Esophagus mucosa (tissue), 1 donor: Measurements from ENCODE around the gene TUBA4B. TPM values are rescaled to one million over a fixed set of nuclear protein-coding genes. Genes with fewer than 3 reads are reported as not detected.
"Not testable (repeated sequence)": the region's sequence is repeated elsewhere in the genome, so short reads cannot be mapped to it uniquely, and the experiment has no call there.

Source experiments
- ATAC-seq: fragments of 200-7000 bp; cut with Tn5 transposase; one replicate; pipeline ENCODE4 v1.9.1; 2020
- total RNA-seq: library from RNA; stranded (reverse); gene quantifications from one replicate; pipeline ENCODE4 v1.2.4, GENCODE V29; 2023
- donor health status: DM: yes; HTN: yes; CAD: no.

The TUBA4B gene
- total RNA-seq, 1 donor from 2014 or later, result not detected

DNA sequence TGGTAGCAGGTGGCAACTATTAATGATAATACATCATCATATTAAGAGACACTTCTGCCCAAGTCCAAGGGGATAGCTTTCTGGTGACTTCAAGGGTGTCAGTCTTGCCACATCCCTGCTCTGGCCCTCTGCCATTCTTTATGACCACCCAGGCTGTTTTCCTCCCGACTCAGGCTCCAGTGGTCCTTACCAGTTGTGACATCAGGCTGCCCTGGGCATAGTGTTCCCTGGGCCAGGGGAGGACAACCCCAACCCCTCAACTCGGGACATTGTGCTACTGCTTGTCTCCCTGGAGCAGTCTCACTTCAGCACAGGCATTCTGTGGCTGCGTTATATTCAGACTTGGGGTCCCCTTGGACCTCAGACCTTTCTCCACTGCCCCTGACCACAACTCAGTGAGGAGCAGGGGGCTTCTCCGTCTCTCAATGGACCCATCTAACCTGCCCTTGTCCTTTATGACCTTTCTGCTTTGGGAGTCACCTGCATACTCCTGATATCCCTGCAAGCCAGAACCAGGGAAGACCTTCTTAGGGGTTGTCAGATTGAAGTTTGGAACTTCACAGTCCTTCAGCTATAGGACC, 39.0 kb downstream of the TUBA4B start:
- ATAC-seq, result no peak

- ATAC-seq, result no peak
Measured at GRCh38 chr2:219292616-219293015, 39.6 kb downstream of the TUBA4B start.

DNA sequence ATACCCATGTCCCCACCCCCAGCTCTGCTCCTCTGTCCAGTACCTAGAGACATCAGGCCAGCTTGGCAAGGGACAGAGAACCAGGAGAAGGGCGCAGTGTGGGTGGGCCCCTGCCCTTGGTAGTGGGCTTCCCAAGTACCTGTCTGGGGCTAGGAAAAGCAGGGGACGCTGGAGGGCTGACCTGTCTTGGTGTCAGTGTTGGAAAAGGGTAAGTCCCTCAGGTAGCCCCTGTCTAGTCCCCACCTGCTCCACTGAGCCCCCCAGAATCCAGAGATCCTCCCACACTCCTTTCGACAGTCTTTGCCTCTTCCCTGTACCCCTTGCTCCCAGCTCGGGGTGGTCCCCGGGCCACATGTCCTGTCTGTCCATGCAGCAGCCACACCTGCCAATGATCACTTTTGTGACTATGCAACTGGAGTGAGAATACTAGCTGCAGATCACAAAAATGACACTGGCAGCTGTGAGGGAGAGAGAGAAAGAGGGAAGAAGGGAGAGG, 40.7 kb downstream of the TUBA4B start:
- ATAC-seq, result no peak

GRCh38 chr2:219294356-219295351, 41.6 kb downstream of the TUBA4B start:
- peak; percentile 89 for ATAC-seq

DNA sequence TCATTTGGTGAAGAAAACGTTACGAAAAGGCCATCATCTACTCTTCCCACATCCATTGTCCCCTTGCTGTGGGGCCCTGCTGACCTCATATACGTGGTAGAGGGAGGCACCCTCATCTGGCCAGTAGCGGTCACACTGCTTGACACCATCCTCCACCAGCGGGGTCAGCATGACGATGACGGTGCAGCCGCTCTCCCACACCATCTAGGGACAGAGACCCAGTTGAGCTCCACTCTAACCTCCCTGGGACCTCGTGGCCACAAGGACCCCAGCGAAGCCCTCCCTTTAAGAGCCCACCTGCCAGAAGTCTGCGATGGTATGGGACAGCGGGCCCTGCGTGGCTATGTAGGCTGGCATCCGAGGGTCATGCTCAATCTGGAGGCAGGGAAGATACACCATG, 43.1 kb downstream of the TUBA4B start:
- ATAC-seq, result no peak

GRCh38 chr2:219296631-219297391, 43.8 kb downstream of the TUBA4B start:
- ATAC-seq, result no peak

- no peak for ATAC-seq
Measured at GRCh38 chr2:219297766-219298456, 44.9 kb downstream of the TUBA4B start.

DNA sequence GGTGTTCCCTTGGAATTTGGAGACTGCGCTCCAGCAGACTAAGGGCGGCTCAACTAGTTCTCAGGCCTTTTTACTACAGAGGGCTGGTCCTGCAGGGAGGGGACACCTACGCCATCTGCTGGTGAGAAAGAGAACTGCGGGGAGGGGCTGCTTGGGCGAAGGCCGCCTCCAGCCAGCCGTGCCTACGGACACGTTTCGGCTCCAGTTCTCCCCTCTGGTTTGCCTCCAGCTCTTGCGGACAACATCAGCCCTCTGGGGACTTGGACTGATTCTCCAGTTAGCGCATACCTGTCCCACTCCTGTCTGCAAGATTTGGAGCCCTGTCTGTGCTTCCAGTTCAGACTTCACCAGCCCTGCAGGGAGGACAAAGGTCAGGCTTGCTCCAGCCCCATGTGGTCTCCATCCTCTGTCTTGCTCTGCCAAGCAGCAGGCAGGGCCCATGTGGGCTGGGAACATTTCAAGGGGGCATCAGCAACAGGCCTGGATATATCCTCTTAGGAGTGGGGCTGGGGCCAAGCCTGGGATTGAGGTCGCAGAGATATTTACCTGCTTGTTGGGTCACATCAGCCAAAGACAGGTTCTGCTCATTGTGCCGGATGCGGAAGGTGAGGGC, 45.8 kb downstream of the TUBA4B start:
- ATAC-seq, result peak; percentile 81

DNA sequence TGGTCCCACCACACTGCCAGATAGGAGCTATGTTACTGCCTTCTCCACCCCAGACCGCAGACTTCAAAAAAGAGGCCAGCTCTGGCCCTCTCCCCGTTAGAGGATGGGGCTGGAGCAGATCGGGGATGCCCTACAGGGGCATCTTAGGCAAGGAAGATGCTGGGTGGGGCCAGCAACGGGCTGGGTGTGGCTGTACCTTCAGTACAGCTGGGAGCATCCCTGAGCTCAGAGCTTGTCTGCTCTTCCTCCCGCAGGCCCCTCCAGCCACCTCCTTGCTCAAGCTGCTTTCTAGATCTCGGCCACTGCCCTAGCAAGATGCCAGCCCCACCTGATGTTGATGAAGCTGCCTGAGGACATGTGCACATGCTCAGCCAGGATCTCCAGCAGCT, 46.3 kb downstream of the TUBA4B start:
- ATAC-seq, result no peak

DNA sequence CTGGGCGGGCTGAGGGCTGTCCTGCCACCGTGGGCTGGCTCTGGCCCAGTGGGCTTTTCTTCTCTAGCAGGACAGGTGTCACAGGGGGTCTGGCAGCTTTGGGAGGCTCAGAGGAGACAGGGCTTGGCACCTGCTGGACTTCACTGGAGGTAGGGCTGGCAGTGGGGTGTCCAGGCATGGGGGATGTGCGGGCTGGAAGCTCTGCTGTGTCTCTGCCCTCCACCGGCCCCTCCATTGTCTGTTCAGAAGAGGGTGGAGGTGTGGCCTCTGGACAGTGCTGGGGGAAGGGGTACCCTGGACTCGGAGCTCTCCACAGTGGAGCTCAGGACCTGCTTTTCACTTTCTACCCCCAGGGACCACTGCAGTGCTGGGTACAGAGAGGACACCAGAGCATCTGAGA, 47.0 kb downstream of the TUBA4B start:
- ATAC-seq, result no peak

DNA sequence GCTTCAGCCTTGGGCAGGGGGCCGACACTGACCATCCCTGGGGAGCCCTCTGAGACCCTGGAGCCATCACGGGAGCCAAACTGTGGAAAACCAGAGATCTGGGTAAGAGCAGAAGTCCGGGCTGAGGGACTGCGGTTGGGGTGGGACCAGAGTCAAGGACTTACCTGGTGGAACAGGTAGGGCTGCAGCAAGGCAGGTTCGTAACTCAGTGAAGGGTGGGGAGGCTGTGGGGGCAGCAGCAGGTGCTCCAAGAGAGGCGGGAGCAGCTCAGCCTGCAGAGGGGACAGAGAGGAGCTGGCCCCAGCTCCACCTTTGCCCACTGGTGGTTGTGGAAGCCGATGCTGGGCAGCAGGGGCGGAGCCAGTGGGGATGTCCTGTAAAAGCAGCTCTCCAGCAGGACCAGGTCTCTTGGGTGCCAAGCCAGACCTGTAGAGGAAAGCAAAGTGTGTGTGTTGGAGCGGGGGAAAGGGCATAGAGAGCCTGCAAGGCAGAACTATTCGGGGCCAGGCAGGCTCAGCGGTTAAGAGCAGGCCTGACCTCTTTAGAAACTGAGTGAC, 49.4 kb downstream of the TUBA4B start:
- no peak for ATAC-seq

- ATAC-seq, result no peak
Measured at GRCh38 chr2:219304223-219304622, 51.2 kb downstream of the TUBA4B start.

DNA sequence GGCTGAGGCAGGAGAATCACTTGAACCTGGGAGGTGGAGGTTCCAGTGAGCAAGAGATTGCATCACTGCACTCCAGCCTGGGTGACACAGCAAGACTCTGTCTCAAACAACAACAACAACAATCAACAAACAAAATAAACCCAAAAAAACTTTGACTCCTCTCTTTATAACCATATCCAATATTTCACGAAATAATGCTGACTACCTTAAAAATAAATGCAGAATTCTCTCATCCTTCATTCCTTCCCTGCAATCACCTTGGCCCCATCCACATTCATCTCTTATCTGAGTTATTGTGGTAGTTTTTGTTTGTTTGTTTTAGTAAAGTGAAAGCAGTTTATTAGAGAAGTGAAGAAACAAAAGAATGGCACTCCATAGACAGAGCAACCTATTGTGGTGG, 53.0 kb downstream of the TUBA4B start:
- ATAC-seq, result no peak

DNA sequence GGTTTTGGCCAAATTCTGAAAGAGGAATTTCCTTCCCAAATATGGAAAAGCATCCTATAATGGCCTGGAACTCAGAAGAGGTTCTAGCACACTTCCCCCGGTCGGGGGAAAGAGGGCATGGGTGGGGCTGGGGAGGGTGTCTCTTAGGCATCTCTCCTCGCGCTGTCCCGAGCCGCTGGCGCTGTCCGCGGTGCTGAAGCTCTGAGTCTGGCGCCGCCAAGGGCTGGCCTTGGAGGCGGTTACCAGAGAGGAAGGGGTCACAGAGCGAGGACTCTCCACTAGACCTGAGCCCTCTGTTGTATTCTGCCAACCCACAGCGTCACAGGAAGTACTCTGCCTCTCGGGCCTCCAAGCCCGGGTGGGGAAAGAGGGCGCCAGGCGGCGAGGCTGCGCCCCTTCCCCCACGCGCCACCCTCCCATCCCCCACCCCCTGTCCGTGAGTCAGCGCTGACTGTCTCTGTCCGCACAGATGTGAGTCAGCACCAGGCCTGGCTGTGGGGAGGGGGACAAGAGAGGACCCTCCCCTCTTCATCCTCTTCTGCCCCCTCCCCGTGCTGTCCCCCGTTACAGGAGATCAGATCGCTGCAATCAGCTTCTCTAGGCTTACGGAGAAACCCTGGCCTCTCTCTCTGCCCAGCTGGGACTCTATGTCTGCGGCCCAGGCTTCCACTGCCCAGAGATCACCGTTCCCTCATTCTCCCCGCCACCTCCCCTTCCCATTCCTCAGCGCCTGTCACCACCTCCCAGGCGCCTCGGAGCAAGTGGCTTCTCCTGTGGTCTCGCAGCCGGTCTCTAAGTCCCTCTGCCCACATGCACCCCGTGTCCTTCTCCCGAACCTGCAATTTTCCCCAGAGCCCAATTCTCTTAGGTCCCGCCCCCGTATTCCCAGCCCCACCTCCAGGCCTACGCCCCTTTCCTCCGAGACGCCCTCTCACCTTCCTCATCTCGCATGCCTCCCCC, 55.4 kb downstream of the TUBA4B start:
- ATAC-seq, result peak; percentile 70

DNA sequence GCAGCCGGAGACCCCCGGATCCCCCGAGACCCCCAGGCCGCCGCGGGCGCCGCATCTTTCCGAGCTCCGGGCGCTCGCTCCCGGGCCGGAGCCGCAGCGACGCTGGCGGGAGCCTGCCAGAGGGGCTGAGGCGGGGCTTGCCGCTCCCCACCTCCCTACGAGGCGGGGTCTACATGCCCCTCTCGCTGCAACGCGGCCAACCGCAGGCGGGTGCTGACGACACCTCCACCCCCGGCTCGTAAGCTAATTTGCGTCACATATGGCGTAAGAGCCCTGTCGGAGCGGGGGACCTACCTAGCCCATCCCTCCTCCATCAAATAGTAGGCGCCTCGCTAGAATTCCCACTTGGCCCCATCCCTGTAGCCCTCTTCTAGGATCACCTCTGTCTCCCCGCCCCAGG, 56.2 kb downstream of the TUBA4B start, which contains the start of gene PTPRN:
TSS of gene PTPRN (minus strand) at position 124 of the 400 bp plus-strand sequence. CDS start at position 55, 69 bp downstream.
- no peak for ATAC-seq

DNA sequence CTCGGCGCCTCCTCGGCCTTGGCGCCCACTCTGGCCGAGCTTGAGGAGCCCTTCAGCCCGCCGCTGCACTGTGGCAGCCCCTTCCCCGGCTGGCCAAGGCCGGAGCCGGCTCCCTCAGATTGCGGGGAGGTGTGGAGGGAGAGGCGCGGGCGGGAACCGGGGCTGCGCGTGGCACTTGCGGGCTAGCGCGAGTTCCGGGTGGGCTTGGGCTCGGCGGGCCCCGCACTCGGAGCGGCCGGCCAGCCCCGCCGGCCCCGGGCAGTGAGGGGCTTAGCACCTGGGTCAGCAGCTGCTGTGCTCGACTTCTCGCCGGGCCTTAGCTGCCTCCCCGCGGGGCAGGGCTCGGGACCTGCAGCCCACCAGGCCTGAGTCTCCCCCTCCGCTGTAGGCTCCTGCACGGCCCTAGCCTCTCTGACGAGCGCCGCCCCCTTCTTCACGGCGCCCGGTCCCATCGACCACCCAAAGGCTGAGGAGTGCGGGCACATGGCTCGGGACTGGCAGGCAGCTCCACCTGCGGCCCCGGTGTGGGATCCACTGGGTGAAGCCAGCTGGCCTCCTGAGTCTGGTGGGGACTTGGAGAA, 59.7 kb downstream of the TUBA4B start:
- not testable (repeated sequence) for ATAC-seq

GRCh38 chr2:219314804-219315468, 61.9 kb downstream of the TUBA4B start:
- no peak for ATAC-seq
